ENCODE data around the gene BRSK2. TPM values are rescaled to one million over a fixed set of nuclear protein-coding genes. Genes with fewer than 3 reads are reported as not detected.

The BRSK2 gene
- total RNA-seq, 4 donors from 2014 or later = 0.26 to 0.30 TPM; not detected in 2

DNA sequence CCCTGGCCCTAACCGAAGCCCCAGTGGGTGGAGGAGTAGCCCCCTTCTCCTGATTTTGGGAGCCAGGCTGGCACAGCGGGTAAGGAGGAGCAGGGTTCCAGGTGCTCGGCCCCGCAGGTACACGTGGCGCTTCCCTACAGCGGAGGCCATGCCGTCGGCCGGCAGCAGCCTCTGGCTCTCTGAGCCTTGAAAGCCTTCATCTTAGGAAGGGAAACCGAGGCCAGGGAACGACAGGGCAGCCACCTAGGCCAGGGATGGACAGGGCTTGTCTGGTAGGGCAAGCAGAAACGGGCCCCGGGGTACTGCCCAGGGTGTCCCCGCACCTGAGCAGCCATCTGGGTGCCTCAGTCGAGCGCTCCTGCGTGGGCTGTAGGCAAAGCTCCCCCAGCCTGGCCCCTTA lies 68.1 kb downstream of the BRSK2 start:
- TF ChIP-seq EP300 (IDR thresholded peaks at IDR 0.05) = no peak
- no peak for TF ChIP-seq POLR2AphosphoS5 (IDR thresholded peaks at IDR 0.05)
- TF ChIP-seq POLR2A (IDR thresholded peaks at IDR 0.05) = no peak
- no peak for TF ChIP-seq CTCF (IDR thresholded peaks at IDR 0.05)
- H3K9me3 ChIP-seq = no peaks in the 10 kb centered on the region
- peaks cover 19% of the 10 kb centered on the region for H3K4me1 ChIP-seq
- WGBS = no CpG with 5 or more reads among the region's 18 CpGs
- H3K4me3 ChIP-seq = no peak overlapping the region
- H3K27me3 ChIP-seq = no peaks in the 10 kb centered on the region
- H3K27ac ChIP-seq = no peak overlapping the region
- no peak for DNase-seq (ENCODE audit: low spot score in 2 of 2)
- H3K36me3 ChIP-seq = no peaks in the 10 kb centered on the region

DNA sequence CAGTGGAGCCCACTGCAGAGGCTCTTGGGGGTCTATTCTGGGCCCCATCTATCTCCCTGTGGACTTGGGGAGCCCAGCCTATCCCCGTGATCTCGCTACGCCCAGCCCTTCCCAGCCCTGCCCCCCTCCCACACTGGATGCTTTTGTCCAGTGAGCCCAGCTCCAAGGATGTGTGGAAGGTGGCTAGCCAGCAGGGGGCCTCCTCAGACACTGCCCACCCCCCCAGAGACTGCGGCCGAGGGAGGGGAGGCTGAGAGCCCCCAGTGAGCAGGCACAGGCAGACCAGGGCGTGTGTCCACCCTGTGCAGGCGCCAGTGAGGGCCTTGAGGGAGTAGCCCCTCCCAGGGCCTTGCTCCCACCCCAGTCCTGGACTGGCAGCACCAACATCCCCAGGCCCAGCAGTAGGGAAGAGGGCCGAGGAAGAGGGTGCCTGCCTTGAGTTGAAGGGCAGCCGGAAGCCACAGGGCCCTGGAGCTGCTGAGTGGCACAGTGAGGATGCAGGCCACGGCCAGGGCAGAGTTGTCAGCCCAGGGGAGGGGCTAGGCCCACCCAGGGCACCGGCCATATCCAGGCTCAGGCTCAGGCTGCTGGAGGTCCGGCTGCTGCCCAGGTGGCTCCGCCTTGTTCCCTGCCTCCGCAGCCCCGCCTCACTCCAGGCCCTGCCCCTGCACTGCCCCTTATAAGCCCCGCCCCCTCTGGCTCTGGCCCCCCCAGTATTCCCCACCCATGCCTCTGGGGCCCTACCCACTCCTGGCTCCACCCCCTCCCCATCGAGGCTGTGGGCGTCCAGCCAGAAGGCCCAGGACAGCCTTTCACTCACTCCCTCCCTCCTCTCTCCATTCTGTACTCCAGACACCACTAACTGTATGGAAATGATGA lies 68.8 kb downstream of the BRSK2 start:
- no peaks in the 10 kb centered on the region for H3K36me3 ChIP-seq
- H3K4me1 ChIP-seq = peaks cover 19% of the 10 kb centered on the region
- H3K9me3 ChIP-seq = no peaks in the 10 kb centered on the region
- TF ChIP-seq EP300 (IDR thresholded peaks at IDR 0.05) = no peak
- TF ChIP-seq CTCF (IDR thresholded peaks at IDR 0.05) = no peak
- TF ChIP-seq POLR2A (IDR thresholded peaks at IDR 0.05) = no peak
- TF ChIP-seq POLR2AphosphoS5 (IDR thresholded peaks at IDR 0.05) = no peak
- H3K27me3 ChIP-seq = no peaks in the 10 kb centered on the region
- WGBS = 30% methylated on average over 9 of the region's 18 CpGs
- no peak for DNase-seq (ENCODE audit: low spot score in 2 of 2)
- no peak overlapping the region for H3K27ac ChIP-seq
- no peak overlapping the region for H3K4me3 ChIP-seq

DNA sequence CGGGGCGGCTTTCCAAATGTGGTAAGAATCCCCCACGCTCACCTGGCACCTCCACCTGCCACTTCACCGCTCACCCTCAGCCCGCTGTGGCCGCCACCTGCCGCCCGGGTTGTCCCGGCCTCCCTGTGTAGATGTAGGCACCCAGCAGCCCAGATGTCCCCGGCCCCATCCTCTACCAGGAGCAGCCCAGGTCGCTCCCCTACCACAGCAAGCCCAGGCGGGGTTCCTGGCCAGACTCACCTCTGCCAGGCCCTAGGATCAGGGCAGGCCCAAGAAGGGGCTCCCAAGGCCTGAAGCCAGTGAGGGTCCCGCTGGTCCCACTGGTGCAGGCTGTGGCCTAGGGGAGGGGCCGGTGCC lies 69.5 kb downstream of the BRSK2 start:
- no peak for DNase-seq (ENCODE audit: low spot score in 2 of 2)
- Histone ChIP-seq H3K27ac (no peak overlapping the region), H3K4me3 (no peak overlapping the region), H3K4me1 (peaks cover 19% of the 10 kb centered on the region), H3K9me3 (no peaks in the 10 kb centered on the region), H3K36me3 (no peaks in the 10 kb centered on the region), H3K27me3 (no peaks in the 10 kb centered on the region)
- TF ChIP-seq CTCF (IDR thresholded peaks at IDR 0.05) (no peak), POLR2A (IDR thresholded peaks at IDR 0.05) (no peak), POLR2AphosphoS5 (IDR thresholded peaks at IDR 0.05) (no peak), EP300 (IDR thresholded peaks at IDR 0.05) (no peak)
- WGBS = 47% methylated on average over 9 of the region's 14 CpGs

DNA sequence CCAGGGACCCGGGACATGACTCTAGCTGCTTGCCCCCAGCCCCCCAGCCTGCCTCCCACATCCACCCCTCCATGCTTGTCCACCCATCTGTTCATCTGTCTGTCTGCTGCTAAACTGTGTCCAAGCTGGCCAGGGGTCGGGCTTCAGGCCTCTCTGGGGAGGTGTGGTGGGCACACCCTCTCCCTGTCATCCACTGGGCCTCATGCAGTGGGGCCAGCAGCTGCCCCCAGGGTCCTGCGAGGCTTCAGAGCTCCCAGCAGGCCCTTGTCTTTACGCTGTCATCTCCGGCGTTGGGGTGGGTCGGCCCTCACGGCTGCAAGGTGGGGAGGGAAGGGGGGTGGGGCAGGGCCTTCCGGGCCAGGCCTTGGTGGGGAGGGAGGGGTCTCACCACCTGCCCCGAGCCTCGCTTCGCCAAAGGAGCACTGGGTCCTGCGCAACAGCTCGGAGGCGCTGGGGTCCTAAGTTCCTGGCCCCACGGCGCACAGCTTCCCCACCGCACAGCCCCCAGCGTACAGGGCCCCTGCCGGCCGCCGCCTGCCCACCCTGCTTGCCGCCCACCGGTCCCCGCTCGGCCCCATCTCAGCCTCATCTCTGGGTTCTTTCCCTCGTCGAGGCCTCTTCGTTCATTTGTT lies 70.1 kb downstream of the BRSK2 start:
- H3K4me1 ChIP-seq = peaks cover 19% of the 10 kb centered on the region
- peaks cover under 1% of the 10 kb centered on the region for H3K36me3 ChIP-seq
- TF ChIP-seq EP300 (IDR thresholded peaks at IDR 0.05) = no peak
- no peak for TF ChIP-seq CTCF (IDR thresholded peaks at IDR 0.05)
- no peak for TF ChIP-seq POLR2AphosphoS5 (IDR thresholded peaks at IDR 0.05)
- no peak for TF ChIP-seq POLR2A (IDR thresholded peaks at IDR 0.05)
- DNase-seq (ENCODE audit: low spot score in 2 of 2) = no peak
- 80% methylated on average over 13 of the region's 29 CpGs for WGBS
- no peaks in the 10 kb centered on the region for H3K9me3 ChIP-seq
- no peak overlapping the region for H3K4me3 ChIP-seq
- no peak overlapping the region for H3K27ac ChIP-seq
- H3K27me3 ChIP-seq = no peaks in the 10 kb centered on the region

GRCh38 chr11:1460396-1460985 lies 70.8 kb downstream of the BRSK2 start:
- Histone ChIP-seq H3K27me3 (no peaks in the 10 kb centered on the region), H3K4me3 (peak overlapping the region; percentile 3), H3K4me1 (peaks cover 19% of the 10 kb centered on the region), H3K27ac (peak overlapping the region; percentile 34), H3K9me3 (no peaks in the 10 kb centered on the region), H3K36me3 (peaks cover 7% of the 10 kb centered on the region)
- DNase-seq (ENCODE audit: low spot score in 2 of 2) = no peak
- WGBS = 80% methylated on average over 36 of the region's 44 CpGs
- TF ChIP-seq POLR2A (IDR thresholded peaks at IDR 0.05) (no peak), EP300 (IDR thresholded peaks at IDR 0.05) (no peak), CTCF (IDR thresholded peaks at IDR 0.05) (no peak), POLR2AphosphoS5 (IDR thresholded peaks at IDR 0.05) (no peak)
